Hepatocyte (in vitro differentiated cells): ENCODE measurements around the gene DYRK2.

Source experiments
- CTCF ChIP-seq: fragments of 200-600 bp; sonication (generic); IDR thresholded peaks from 2 replicates; pipeline ENCODE4 v1.5.1; 2016; ENCODE audit warnings: antibody characterized with exemption, mild to moderate bottlenecking; ENCODE audit not compliant: poor library complexity
- EZH2 ChIP-seq: fragments of 200-600 bp; sonication (generic); IDR thresholded peaks from 2 replicates; pipeline ENCODE4 v1.6.1; 2016; ENCODE audit warnings: antibody characterized with exemption, mild to moderate bottlenecking, borderline replicate concordance
- EZH2phosphoT487 ChIP-seq: fragments of 200-600 bp; sonication (generic); IDR thresholded peaks from one replicate; pipeline ENCODE4 v1.6.1; 2018; ENCODE audit warnings: antibody characterized with exemption, mild to moderate bottlenecking, low read depth, moderate library complexity; ENCODE audit not compliant: unreplicated experiment, severe bottlenecking

- no peak for TF ChIP-seq CTCF
- no peak for TF ChIP-seq EZH2phosphoT487
- TF ChIP-seq EZH2 = no peak
Observed at GRCh38 chr12:67649261-67649569, 670 bp downstream of the DYRK2 start.
